ENCODE data around the gene BANP.

The BANP gene

DNA sequence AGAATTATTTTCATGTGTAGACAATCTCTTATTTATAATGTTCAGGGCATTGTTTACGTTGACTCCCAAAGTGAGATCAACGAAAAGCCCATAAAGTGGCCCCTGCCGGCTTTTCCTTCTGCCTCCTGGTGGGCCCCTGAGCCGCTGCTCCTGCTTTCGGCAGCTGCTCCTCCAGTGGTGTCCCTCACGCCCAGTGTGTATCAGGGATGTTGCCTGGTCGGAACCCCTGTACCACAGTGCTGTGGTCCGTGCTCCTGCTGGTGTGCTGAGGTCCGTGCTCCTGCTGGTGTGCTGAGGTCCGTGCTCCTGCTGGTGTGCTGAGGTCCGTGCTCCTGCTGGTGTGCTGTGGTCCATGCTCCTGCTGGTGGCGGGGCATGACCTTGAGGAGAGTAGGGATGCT, 107.6 kb downstream of the BANP start:
- Histone ChIP-seq H3K27ac (no peak overlapping the region), H3K9me3 (ENCODE audit: severe bottlenecking) (no peaks in the 10 kb centered on the region), H3K27me3 (ENCODE audit: insufficient read depth, low read depth, severe bottlenecking) (no peaks in the 10 kb centered on the region), H3K4me3 (ENCODE audit: low read depth, low read length) (no peak overlapping the region), H3K36me3 (no peaks in the 10 kb centered on the region)
- TF ChIP-seq, protein P1, sequence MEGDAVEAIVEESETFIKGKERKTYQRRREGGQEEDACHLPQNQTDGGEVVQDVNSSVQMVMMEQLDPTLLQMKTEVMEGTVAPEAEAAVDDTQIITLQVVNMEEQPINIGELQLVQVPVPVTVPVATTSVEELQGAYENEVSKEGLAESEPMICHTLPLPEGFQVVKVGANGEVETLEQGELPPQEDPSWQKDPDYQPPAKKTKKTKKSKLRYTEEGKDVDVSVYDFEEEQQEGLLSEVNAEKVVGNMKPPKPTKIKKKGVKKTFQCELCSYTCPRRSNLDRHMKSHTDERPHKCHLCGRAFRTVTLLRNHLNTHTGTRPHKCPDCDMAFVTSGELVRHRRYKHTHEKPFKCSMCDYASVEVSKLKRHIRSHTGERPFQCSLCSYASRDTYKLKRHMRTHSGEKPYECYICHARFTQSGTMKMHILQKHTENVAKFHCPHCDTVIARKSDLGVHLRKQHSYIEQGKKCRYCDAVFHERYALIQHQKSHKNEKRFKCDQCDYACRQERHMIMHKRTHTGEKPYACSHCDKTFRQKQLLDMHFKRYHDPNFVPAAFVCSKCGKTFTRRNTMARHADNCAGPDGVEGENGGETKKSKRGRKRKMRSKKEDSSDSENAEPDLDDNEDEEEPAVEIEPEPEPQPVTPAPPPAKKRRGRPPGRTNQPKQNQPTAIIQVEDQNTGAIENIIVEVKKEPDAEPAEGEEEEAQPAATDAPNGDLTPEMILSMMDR (IDR thresholded peaks at IDR 0.05; ENCODE audit: low read depth, low read length): no peak
- no peak for DNase-seq

DNA sequence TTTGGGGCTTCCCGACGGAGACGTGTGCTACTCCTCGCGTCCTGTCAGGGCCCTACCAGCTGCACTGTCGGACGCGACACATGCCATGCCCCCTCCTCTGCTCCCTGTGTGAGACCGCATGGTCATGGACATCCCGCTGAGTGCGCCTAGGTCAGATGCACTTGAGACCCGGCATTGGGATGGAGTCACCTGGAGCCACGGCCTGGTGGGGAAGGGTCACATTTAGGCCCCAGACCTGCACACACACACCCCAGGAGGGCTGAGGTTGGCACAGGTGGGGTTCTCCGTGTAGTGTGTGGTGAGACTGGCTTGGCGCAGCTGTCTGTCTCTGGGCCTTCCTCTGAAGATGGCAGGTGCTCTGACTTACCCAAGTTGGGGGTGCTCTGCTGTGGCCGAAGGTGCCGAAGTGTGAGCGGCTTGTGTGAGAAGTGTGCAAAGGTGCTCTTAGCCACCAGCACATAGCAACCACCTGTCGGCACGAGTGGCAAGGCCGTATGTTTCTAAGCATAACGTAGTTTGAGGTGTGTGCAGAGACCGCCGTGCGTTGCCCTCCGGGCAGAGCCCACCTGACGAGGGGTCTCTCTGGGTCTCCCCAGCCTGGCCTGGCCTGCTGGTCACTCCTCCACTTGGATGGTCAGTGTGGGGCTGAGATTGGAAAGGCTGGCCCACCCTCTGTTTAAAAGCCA, 108.6 kb downstream of the BANP start:
- Histone ChIP-seq H3K9me3 (ENCODE audit: severe bottlenecking) (no peaks in the 10 kb centered on the region), H3K27me3 (ENCODE audit: insufficient read depth, low read depth, severe bottlenecking) (no peaks in the 10 kb centered on the region), H3K27ac (no peak overlapping the region), H3K4me3 (ENCODE audit: low read depth, low read length) (no peak overlapping the region), H3K36me3 (no peaks in the 10 kb centered on the region)
- no peak for DNase-seq
- TF ChIP-seq, protein P1 (IDR thresholded peaks at IDR 0.05; ENCODE audit: low read depth, low read length): no peak

DNA sequence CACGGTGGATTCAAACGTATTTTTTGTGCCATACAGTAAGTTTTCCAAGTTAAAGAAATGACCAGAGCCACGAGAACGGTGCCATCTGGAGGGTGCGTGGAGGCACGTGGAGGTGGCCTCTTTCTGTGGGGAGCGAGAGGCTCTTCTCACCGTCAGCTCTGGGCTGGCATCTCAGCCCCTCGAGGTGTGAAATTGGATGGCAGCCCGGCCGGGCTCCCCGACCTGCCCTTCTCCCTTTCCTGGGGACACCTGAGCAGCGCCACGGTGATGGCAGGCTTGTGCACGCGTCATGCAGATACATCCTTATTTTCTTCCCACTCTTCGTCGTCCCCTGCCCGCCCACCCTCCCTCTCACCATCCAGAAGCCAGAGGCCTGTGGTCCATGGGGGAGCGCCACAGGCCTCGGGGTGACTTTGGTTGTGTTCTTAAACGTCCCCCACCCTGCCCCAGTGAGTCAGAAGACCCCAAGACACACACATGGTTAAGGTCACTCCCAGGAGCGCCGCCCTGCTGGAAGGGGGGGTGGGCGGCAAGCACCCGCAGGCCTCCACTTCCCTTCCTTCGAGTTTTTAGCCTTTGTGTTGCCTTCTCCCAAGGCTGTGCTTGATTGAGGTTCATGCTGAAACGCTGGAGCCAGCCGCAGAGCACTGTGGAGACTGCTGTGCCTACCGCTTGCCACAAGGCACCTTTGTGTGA, 109.4 kb downstream of the BANP start:
- Histone ChIP-seq H3K4me3 (ENCODE audit: low read depth, low read length) (no peak overlapping the region), H3K27me3 (ENCODE audit: insufficient read depth, low read depth, severe bottlenecking) (no peaks in the 10 kb centered on the region), H3K9me3 (ENCODE audit: severe bottlenecking) (no peaks in the 10 kb centered on the region), H3K27ac (no peak overlapping the region), H3K36me3 (no peaks in the 10 kb centered on the region)
- TF ChIP-seq, protein P1 (IDR thresholded peaks at IDR 0.05; ENCODE audit: low read depth, low read length): peak; percentile 12; the same call in 1 of the 2 replicates
- DNase-seq: no peak

DNA sequence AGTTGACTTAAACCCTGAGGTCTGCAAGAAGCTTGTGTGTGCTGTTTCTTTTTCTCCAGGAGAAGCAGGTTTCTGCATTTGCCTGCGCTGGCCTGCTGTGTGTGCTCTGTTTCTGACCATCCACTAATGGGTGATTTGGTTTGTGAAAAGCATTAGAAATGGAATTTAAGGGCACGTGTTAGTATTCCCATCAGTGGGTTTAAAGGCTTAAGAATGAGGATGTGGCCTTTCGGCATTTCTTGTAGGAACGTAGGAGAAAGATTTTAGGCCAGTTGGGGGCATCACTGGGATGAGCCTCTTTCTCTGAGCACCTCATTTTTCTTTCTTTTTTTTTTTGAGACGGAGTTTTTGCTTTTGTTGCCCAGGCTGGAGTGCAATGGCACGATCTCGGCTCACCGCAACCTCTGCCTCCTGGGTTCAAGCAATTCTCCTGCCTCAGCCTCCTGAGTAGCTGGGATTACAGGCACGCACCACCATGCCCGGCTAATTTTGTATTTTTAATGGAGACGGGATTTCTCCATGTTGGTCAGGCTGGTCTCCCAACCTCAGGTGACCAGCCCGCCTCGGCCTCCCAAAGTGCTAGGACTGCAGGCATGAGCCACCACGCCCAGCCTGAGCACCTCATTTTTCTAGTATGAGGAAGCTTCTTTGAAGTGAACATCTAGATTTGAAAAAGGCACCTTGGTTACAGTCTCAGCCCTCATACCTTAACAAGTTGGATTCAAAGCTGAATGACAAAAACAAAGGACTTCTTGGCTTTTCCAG, 110.3 kb downstream of the BANP start:
- TF ChIP-seq, protein P1 (IDR thresholded peaks at IDR 0.05; ENCODE audit: low read depth, low read length): no peak
- no peak overlapping the region for H3K4me3 ChIP-seq (ENCODE audit: low read depth, low read length)
- no peaks in the 10 kb centered on the region for H3K27me3 ChIP-seq (ENCODE audit: insufficient read depth, low read depth, severe bottlenecking)
- no peaks in the 10 kb centered on the region for H3K9me3 ChIP-seq (ENCODE audit: severe bottlenecking)
- H3K27ac ChIP-seq: no peak overlapping the region
- no peak for DNase-seq
- H3K36me3 ChIP-seq: no peaks in the 10 kb centered on the region

DNA sequence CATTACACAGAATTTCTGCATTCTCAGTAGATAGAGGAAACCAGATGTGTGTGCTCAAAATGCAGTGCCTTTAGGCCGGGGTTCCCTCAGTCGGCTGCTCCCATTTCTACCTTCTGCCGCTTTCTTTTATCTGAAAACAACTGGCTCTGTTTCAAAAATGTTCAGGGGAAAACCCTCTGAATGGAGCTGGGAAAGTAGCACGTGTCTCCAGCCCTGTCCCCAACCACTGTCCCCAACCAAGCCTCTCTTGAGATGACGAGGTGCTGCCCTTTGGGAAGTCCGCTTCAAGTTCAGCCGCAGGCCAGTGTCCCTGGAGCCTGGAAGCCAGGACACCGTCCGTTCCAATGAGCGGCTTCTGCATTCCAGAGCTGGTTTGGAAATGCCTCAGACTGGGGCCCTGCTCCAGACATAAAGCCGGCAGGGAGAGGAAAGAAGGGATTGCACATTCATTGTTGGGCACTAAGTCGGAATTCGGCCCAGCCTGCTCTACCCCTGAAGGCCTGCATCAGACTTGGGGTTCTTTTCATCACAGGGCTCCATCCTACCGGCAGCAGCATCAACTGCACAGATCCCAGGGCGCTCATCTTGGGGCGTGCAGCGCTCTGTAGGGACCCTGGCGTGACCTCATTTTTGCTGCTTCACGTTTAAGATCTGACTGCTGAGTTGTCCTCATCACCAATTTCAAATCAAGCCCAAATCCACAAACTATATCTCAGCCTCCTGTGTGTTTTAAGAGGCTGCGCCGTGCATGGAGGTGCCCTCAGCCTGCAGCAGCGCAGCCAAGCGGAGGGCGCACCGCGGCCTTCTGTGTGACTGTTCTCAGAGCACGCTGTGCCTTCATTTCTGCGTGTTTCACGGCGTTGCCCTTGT, 111.3 kb downstream of the BANP start:
- TF ChIP-seq, protein P1 (IDR thresholded peaks at IDR 0.05; ENCODE audit: low read depth, low read length): no peak
- no peak overlapping the region for H3K4me3 ChIP-seq (ENCODE audit: low read depth, low read length)
- no peaks in the 10 kb centered on the region for H3K36me3 ChIP-seq
- H3K27ac ChIP-seq: no peak overlapping the region
- H3K27me3 ChIP-seq (ENCODE audit: insufficient read depth, low read depth, severe bottlenecking): no peaks in the 10 kb centered on the region
- no peak for DNase-seq
- H3K9me3 ChIP-seq (ENCODE audit: severe bottlenecking): no peaks in the 10 kb centered on the region
